EL (cell line): ENCODE data around the gene UACA.
"Not testable (repeated sequence)": the region's sequence is repeated elsewhere in the genome, so short reads cannot be mapped to it uniquely, and the experiment has no call there.

ENCODE experiments used
- DNase-seq: peaks from one replicate; pipeline ENCODE4 v3.0.0-alpha.2; 2016

The UACA gene

DNA sequence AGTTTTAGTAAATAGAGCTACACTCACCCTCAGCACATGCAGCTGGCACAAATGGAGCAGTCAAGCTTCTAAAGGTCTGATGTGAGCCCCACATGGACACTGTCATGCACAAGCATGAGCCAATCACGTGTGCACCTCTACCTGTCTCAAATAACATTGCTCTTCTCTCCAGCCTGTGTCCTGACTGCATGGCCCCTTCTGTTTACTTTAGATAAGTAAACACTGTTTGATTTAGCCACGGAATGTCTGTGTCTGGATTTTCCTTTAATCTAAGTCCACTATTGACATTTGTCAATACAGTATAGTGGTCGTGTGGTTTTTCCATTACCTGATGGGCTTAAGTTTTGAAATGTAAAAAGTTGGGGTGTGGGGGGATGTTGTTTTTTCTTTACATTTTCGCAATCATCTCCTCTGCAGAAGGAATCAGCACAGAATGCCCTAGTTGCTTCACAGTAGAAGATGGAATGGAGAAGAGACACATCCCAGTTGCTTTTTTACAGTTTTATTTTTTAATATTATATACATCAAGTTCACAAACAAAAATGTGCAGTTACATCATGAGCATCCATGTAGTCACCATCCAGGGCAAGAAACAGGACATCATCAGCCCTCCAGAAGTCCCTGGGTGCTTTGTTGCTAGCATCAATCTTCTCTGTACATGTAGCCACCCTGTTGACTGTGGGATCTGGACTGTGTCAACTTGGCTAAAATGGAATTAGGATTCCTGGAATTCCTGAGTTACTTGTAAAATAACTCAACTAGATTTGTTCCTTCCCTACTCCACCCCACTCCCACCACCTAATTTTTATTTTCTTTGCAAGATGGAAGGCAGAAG lies 146.1 kb downstream of the UACA start:
- DNase-seq: peak; percentile 44

DNA sequence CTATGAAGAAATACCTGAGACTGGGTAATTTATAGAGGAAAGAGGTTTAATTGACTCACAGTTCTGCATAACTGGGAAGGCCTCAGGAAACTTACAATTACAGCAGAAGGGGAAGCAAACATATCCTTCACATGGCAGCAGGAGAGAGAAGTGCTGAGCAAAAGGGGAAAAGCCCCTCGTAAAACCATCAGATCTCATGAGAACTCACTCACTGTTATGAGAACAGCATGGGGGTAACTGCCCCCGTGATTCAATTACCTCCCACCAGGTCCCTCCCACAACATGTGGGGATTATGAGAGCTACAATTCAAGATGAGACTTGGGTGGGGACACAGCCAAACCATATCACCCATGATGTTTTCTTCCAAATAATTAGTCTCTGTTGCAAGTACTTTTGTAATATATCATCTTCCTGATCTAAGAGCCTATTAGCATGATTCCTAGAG lies 147.0 kb downstream of the UACA start:
- not testable (repeated sequence) for DNase-seq

DNA sequence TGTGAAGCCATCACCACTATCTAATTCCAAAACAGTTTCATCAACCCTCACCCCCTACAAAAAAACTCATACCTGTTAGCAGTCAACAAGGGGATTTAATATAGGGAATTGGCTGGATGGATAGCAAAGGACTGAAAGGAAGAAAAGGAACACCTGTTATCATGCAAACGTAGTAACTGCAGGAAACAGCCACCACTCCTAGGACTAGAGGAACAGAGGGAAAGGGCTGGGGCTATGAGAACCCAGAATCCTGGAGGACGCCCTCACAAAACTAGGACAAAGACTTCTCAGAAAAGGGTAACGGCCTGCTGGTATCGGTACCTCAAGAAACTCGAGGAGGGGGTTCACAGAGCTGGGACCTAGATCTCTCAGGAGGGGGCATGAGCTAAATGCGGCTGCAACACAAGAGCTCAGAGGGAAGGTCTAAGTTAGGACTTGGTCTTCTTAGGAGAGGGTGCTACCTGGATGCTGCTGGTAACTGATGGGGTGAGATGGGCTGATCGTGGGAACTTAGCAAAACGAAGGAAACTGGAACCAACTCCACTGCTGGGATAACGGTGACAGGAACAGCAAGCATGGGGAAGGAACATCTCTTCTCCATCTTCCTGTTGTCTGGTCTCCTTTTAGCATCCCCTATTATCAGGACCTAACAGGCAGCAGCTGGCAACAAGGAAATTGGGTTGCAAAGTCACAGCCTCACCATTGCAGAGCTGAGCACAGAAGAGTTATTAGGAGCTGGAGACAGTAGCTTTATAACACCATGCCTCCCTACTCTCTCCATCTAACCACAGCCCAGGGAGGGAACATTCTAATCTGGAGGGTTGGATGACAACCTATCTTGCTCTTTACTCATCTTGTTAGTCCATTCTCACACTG lies 147.7 kb downstream of the UACA start:
- DNase-seq: no peak

DNA sequence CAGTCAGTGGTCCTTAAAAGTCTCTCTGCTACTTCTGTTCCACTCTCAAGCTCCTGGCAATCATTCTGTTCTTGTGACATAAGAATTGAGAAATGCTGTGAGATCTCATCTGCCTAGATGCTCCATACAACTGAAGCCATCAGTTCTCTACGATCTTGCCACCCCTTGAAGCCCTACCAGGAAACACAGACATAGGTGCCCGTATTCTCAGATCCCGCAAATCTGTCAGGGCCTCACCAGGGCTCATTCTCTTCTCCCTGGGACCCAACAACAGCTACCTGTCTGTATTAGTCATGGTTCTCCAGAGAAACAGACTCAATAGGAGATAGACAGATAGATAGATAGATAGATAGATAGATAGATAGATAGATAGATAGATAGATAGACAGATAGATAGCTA lies 149.1 kb downstream of the UACA start:
- DNase-seq: no peak

DNA sequence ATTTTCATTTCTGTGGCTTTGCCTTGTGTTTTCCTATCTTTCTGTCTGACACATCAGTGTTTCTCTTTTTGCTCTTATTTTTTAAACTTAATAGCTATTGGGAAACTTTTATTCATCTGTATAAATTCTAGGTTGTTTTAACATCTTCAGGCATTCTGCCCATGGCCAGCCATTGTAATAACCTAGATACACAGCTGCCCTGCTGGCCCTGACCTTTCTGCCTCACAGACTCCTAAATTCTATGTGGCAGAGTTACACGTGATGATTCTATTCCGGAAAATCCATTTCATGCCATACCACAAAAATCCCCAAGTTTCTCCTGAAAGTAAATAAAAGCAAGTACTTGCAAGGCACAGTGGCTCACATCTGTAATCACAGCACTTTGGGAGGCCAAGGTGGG lies 150.1 kb downstream of the UACA start:
- no peak for DNase-seq

DNA sequence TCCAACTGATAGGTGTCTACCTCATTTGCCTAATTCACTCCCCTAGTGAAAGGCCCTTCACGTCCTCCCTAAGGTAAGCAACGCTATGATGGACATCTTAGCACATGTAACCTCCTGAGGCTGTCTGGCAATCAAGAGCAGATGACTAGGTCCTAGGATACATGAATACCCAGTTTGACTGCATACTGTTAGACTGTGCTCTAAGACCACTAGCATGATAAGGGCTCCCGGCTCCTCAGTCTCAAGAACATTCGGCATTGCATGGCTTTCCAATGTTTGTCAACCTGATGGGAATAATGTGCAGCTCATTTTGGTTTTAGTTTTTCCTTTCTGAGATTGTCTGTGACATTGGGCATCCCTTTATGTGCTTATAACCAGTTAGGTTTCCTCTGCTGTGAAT lies 152.1 kb downstream of the UACA start:
- DNase-seq: no peak

DNA sequence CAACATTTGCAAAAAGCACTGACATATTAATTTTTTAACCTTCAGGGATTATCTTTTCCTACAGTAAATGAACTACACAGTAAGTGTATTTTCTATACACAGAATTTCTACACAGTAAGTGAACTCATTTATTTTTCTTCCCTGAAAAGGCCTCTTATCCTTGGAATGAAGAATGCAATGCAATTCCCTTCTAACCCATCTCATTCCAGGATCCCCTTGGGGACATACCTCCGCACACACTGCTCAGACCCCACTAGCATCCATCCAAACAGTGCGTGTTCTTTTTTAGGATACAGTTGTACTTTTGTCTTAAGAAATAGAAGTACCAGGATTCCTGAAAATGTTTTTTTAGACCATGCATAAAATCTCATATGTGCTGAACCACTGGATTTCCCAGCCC lies 152.8 kb downstream of the UACA start:
- DNase-seq: no peak

DNA sequence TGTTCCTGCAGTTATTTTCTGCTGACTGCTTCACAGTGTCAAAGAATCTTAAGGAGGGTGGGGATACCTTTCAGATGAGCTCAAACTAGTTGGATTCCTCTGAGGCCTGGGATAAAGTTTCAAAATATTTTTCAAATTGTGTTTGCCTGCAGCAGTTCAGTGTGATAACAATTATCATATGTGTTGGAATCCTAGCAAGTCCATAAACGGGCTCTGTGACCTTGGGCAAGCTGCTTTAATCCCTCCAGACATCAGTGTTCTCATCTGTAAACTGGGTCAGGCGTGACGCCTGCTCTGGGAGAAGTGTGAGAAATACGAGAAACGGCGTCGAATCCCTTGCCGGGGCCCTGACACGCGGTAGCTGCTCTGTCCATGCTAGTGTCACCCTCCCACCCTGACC lies 153.5 kb downstream of the UACA start:
- DNase-seq: no peak

DNA sequence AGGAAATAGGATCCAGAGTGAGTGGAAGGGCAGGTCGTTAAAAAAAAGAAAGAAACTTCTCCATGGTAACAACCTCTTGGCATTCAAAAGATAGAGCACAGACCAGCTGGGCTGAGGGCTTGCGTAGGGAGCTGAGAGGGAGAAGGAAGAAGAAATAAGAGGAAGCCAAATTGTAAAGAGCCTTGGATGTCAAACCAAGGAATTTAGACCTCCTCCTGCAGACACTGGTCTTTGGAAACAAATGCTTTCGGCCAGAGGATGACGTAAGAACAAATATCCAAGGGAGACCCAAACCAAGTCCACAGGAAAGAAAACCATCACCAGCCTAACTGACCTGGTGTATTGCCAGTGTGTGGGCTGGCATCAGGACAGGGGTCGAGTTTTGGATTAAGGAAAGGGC lies 155.2 kb downstream of the UACA start:
- DNase-seq: no peak

DNA sequence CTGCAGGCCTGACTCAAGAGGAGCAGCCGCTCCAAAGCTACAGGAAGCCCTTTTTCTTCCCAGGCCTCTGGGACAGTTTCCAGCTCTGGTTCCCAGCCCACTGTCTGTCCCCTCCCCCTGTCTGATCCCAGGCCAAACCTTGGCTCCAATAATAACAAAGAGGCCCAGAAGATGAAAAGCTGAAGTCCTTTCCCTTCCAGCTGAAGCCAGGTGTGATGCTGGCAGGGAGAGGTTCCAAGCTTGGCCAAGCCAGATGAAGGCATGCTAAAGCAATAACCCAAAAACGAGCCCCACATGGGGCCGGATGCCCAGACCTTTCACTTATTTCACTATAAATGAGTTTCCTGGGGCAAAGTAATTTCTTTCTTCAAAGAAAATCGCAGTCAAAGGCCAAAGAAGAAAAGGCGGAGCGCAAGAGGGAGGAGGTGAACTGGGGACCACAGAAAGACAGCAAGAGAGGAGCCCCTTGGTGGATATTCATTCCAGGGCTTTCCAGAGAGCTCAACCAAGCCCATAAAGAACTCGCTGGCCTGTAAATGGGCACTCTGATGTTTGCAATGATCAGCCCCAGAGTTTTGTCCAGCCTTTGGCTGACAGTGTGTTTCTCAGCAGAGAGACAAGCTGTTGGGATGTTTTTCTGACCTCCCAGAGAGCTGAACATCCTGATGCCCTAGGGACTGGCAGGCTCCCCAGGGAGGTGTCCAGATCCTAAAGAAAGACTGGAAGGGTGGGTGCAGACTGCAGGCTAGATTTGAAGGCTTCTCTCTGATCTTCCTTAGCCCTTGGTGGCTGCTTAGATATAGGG lies 157.6 kb downstream of the UACA start:
- peak; percentile 55 for DNase-seq

DNA sequence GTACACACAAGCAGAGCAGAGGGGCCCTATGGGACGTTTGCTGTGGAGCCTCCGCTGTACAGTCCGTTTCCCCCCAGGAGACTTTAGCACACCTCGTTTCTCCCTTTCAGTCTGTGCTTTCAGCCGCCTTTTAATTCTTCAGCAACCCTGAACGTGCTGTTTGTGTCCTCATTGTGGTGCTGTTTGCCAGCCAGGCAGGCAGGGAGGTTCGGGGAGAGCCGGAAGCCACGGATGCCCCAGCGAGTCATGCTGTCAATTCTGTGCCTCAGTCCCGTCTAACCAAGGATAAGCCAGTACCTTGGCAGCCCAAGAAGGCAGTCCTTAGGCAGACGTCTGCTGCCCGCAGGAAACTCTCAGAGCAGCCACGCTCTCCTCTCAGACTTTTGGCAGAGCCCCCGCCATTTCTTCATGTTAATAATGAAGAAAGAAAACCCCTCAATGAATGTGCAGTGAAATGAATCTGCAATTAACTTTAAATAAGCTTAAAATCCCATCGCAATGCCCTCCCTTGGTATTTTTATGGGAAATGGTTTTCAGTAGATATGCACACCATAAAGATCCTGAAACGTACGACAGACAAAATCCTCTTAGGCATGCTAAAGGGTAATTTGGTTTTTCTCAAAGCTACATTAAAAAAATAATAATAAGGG lies 158.6 kb downstream of the UACA start:
- DNase-seq: peak; percentile 56
